ENCODE results near the gene OSTN. TPM values are rescaled to one million over a fixed set of nuclear protein-coding genes. Genes with fewer than 3 reads are reported as not detected.

The OSTN gene
- total RNA-seq, 2 donors from 2014 or later = 0.09 TPM; not detected in 1

- Histone ChIP-seq H3K9me3 (no peaks in the 10 kb centered on the region), H3K36me3 (no peaks in the 10 kb centered on the region), H3K27me3 (replicated peaks; ENCODE audit: insufficient read depth) (no peaks in the 10 kb centered on the region), H3K4me3 (no peak overlapping the region), H3K4me1 (replicated peaks) (no peaks in the 10 kb centered on the region), H3K27ac (no peak overlapping the region)
- intact Hi-C loops (cut with DNase I) = no loop called here
- no peak for TF ChIP-seq POLR2A (IDR thresholded peaks at IDR 0.05)
- TF ChIP-seq POLR2AphosphoS5 (IDR thresholded peaks at IDR 0.05) = no peak
- no peak for TF ChIP-seq CTCF (IDR thresholded peaks at IDR 0.05)
- no peak for DNase-seq (ENCODE audit: low spot score)
- WGBS = 94% methylated on average over 2 of the region's 2 CpGs
Measured at GRCh38 chr3:191257286-191257685, 58.2 kb downstream of the OSTN start.

- WGBS = 55% methylated on average over 1 of the region's 1 CpG
- no peak overlapping the region for H3K4me3 ChIP-seq
- no peaks in the 10 kb centered on the region for H3K27me3 ChIP-seq (replicated peaks; ENCODE audit: insufficient read depth)
- no peak overlapping the region for H3K27ac ChIP-seq
- no peaks in the 10 kb centered on the region for H3K4me1 ChIP-seq (replicated peaks)
- intact Hi-C loops (cut with DNase I) = no loop called here
- no peaks in the 10 kb centered on the region for H3K36me3 ChIP-seq
- TF ChIP-seq POLR2AphosphoS5 (IDR thresholded peaks at IDR 0.05) (no peak), POLR2A (IDR thresholded peaks at IDR 0.05) (no peak)
- no peaks in the 10 kb centered on the region for H3K9me3 ChIP-seq
- no peak for DNase-seq (ENCODE audit: low spot score)
Measured at GRCh38 chr3:191259486-191259885, 60.4 kb downstream of the OSTN start.

- Histone ChIP-seq H3K4me1 (replicated peaks) (no peaks in the 10 kb centered on the region), H3K4me3 (no peak overlapping the region), H3K27me3 (replicated peaks; ENCODE audit: insufficient read depth) (no peaks in the 10 kb centered on the region), H3K9me3 (no peaks in the 10 kb centered on the region), H3K36me3 (no peaks in the 10 kb centered on the region), H3K27ac (no peak overlapping the region)
- DNase-seq (ENCODE audit: low spot score) = no peak
- intact Hi-C loops (cut with DNase I) = no loop called here
- WGBS = 90% methylated on average over 11 of the region's 11 CpGs
- TF ChIP-seq POLR2A (IDR thresholded peaks at IDR 0.05) (no peak), POLR2AphosphoS5 (IDR thresholded peaks at IDR 0.05) (no peak), CTCF (IDR thresholded peaks at IDR 0.05) (no peak)
Measured at GRCh38 chr3:191260431-191261303, 61.6 kb downstream of the OSTN start.

GRCh38 chr3:191261304-191261638 lies 62.2 kb downstream of the OSTN start:
- no peaks in the 10 kb centered on the region for H3K9me3 ChIP-seq
- H3K4me1 ChIP-seq (replicated peaks) = no peaks in the 10 kb centered on the region
- no peak for DNase-seq (ENCODE audit: low spot score)
- no peak for TF ChIP-seq CTCF (IDR thresholded peaks at IDR 0.05)
- TF ChIP-seq POLR2AphosphoS5 (IDR thresholded peaks at IDR 0.05) = no peak
- TF ChIP-seq POLR2A (IDR thresholded peaks at IDR 0.05) = no peak
- H3K36me3 ChIP-seq = no peaks in the 10 kb centered on the region
- no peak overlapping the region for H3K27ac ChIP-seq
- intact Hi-C loops (cut with DNase I) = no loop called here
- no peaks in the 10 kb centered on the region for H3K27me3 ChIP-seq (replicated peaks; ENCODE audit: insufficient read depth)
- no peak overlapping the region for H3K4me3 ChIP-seq

GRCh38 chr3:191262650-191263049 lies 63.6 kb downstream of the OSTN start:
- DNase-seq (ENCODE audit: low spot score) = no peak
- Histone ChIP-seq H3K27me3 (replicated peaks; ENCODE audit: insufficient read depth) (no peaks in the 10 kb centered on the region), H3K27ac (no peak overlapping the region), H3K4me3 (no peak overlapping the region), H3K36me3 (no peaks in the 10 kb centered on the region), H3K9me3 (no peaks in the 10 kb centered on the region), H3K4me1 (replicated peaks) (no peaks in the 10 kb centered on the region)
- no peak for TF ChIP-seq POLR2A (IDR thresholded peaks at IDR 0.05)
- TF ChIP-seq POLR2AphosphoS5 (IDR thresholded peaks at IDR 0.05) = no peak
- no peak for TF ChIP-seq CTCF (IDR thresholded peaks at IDR 0.05)
- intact Hi-C loops (cut with DNase I) = no loop called here
- 83% methylated on average over 1 of the region's 1 CpG for WGBS
